ENCODE measurements around the gene GRIP2. TPM values are rescaled to one million over a fixed set of nuclear protein-coding genes. Genes with fewer than 3 reads are reported as not detected.

GRIP2 gene
- total RNA-seq, 2 experiments from 2014 or later, result not detected

DNA sequence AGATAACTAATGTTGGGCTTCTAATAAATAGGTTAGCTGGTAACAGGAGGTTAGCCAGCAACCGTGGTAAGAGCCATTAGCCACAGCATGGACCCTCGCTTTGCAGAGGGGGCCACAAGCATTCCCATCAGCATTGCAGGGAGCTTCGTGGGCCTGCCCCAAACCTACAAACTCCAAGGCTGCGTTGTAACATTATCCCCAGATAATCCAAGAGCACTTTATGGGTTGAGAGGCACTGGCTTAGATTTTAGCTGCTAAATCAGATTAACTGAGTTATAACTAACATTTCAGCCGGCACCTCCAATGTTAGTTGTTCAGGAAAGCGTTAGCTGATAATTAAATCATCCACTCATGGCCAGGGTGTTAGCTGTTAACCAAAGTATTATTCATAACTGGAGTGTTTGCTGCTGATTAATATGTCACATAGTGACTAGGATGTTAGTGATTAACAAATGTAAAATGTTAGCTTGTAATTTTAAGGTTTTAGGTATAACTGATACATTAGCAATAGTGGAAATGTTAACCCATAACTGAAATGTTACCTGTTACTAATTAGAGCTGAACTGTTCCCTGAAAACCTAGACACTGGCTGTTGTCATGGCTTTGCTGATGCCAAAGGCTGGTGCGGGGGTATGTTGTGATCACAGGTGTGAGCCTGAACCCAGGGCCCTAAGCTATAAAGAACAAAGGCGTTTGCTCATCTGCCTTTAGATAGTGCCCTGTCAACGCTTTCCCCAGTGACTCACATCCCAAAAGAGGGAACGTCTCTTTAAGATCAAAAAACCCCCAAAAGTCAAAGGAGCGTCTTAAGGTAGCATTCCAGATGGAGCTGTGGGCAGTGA, 81.5 kb downstream of the GRIP2 start:
- no peaks in the 10 kb centered on the region for H3K9me3 Mint-ChIP-seq
- intact Hi-C loops (cut with micrococcal nuclease), result no loop called here
- peaks cover 43% of the 10 kb centered on the region for H3K36me3 Mint-ChIP-seq (ENCODE audit: low read depth)
- DNase-seq, result no peak
- TF ChIP-seq, protein P1, sequence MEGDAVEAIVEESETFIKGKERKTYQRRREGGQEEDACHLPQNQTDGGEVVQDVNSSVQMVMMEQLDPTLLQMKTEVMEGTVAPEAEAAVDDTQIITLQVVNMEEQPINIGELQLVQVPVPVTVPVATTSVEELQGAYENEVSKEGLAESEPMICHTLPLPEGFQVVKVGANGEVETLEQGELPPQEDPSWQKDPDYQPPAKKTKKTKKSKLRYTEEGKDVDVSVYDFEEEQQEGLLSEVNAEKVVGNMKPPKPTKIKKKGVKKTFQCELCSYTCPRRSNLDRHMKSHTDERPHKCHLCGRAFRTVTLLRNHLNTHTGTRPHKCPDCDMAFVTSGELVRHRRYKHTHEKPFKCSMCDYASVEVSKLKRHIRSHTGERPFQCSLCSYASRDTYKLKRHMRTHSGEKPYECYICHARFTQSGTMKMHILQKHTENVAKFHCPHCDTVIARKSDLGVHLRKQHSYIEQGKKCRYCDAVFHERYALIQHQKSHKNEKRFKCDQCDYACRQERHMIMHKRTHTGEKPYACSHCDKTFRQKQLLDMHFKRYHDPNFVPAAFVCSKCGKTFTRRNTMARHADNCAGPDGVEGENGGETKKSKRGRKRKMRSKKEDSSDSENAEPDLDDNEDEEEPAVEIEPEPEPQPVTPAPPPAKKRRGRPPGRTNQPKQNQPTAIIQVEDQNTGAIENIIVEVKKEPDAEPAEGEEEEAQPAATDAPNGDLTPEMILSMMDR (IDR thresholded peaks at IDR 0.05), result no peak
- H3K27me3 Mint-ChIP-seq, result no peaks in the 10 kb centered on the region
- ChIA-PET POLR2A (no interaction called here), CTCF (interaction anchor here (0.7 to 2.2 kb wide), 5 partner anchors 9 to 255 kb away, joined by 3 to 18 read pairs (median 4); no protein-coding TSS in a partner anchor)
- ATAC-seq, result no peak
- peaks cover 27% of the 10 kb centered on the region for H3K4me1 Mint-ChIP-seq (ENCODE audit: low read depth)
- H3K27ac Mint-ChIP-seq, result peak overlapping the region; percentile 2
- H3K4me3 Mint-ChIP-seq, result no peak overlapping the region

DNA sequence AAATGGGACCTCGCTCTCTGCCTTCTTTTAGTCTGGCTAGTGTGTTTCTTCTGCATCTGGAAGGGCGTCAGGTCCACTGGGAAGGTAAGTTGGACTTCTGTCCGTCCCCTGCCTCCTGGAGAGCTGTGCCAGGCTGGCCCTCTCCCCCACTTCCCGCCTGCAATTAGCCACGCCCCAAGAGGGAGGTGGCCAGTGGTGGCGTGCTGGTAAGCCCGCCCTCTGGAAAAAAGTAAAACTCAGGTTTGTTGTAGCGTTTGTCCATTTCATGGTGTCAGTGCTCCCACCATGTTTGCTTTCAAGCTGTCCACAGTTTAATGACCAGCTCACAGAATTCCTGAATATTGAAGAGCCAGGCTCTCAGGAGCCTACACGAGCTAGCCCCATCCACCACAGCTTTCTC, 82.1 kb downstream of the GRIP2 start:
- peaks cover 42% of the 10 kb centered on the region for H3K36me3 Mint-ChIP-seq (ENCODE audit: low read depth)
- intact Hi-C loops (cut with micrococcal nuclease), result no loop called here
- POLR2A ChIA-PET, result no interaction called here

GRCh38 chr3:14457481-14457880, 82.7 kb downstream of the GRIP2 start:
- Mint-ChIP-seq H3K4me1 (ENCODE audit: low read depth) (peaks cover 21% of the 10 kb centered on the region), H3K9me3 (no peaks in the 10 kb centered on the region), H3K36me3 (ENCODE audit: low read depth) (peaks cover 39% of the 10 kb centered on the region), H3K27ac (no peak overlapping the region), H3K4me3 (no peak overlapping the region), H3K27me3 (no peaks in the 10 kb centered on the region)
- DNase-seq (no peak), ATAC-seq (no peak)
- TF ChIP-seq, protein P1 (IDR thresholded peaks at IDR 0.05), result no peak
- intact Hi-C loops (cut with micrococcal nuclease), result no loop called here
- ChIA-PET POLR2A (interaction anchor here (0.6 kb wide), 1 partner anchor 173 kb away, joined by 4 read pairs; no protein-coding TSS in a partner anchor), CTCF (interaction anchor here (1.2 kb wide), 1 partner anchor 10 kb away, joined by 4 read pairs; no protein-coding TSS in a partner anchor)

More for the DNA sequence above, 82.1 kb downstream of the GRIP2 start:
- H3K27me3 Mint-ChIP-seq, result no peaks in the 10 kb centered on the region
- H3K27ac Mint-ChIP-seq, result no peak overlapping the region
- H3K4me3 Mint-ChIP-seq, result no peak overlapping the region
- TF ChIP-seq, protein P1 (IDR thresholded peaks at IDR 0.05), result no peak
- CTCF ChIA-PET, result interaction anchor here (1.5 to 2.2 kb wide), 3 partner anchors 10 to 254 kb away, joined by 3 to 18 read pairs (median 5); no protein-coding TSS in a partner anchor
- DNase-seq (no peak), ATAC-seq (no peak)
- H3K4me1 Mint-ChIP-seq (ENCODE audit: low read depth), result peaks cover 26% of the 10 kb centered on the region
- H3K9me3 Mint-ChIP-seq, result no peaks in the 10 kb centered on the region

DNA sequence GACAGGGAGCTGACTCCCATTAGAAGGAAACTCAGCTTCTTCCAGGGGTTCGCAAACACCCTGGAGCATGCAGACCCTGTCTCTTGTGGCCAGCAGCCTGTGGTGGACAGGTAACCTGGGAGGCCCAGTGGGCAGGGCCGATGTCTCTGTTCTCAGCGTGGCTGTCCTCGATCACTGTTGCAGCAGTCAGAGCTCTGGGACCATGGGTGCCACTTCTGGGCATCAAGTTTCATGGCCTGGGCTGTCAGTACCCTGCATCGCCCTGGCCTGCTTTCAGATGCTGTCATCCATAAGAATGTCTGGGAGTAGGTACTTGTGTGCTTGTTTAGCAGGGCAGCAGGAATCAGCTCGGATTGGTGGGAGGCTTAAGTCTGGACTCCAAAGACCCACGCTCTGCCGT, 83.3 kb downstream of the GRIP2 start:
- no peak overlapping the region for H3K27ac Mint-ChIP-seq
- H3K4me3 Mint-ChIP-seq, result no peak overlapping the region
- ATAC-seq (no peak), DNase-seq (no peak)
- intact Hi-C loops (cut with micrococcal nuclease), result no loop called here
- peaks cover 35% of the 10 kb centered on the region for H3K36me3 Mint-ChIP-seq (ENCODE audit: low read depth)
- TF ChIP-seq, protein P1 (IDR thresholded peaks at IDR 0.05), result no peak
- CTCF ChIA-PET, result interaction anchor here (0.8 to 1.2 kb wide), 2 partner anchors 10 to 12 kb away, joined by 3 to 4 read pairs; no protein-coding TSS in a partner anchor
- peaks cover 16% of the 10 kb centered on the region for H3K4me1 Mint-ChIP-seq (ENCODE audit: low read depth)
- H3K9me3 Mint-ChIP-seq, result no peaks in the 10 kb centered on the region
- POLR2A ChIA-PET, result interaction anchor here (0.6 kb wide), 1 partner anchor 173 kb away, joined by 4 read pairs; no protein-coding TSS in a partner anchor
- H3K27me3 Mint-ChIP-seq, result no peaks in the 10 kb centered on the region

All from activated CD8-positive, alpha-beta T cell treated with anti-CD3 and anti-CD28 coated beads for 36 hours (primary cell).